BLaER1 (cell line): ENCODE data around the gene INPP5A.

ENCODE experiments used
- H3K27ac ChIP-seq: shearing (Covaris generic); formaldehyde crosslinking; 2 replicates; pipeline ENCODE4 v1.8.1; 2022
- H3K27me3 ChIP-seq: shearing (Covaris generic); formaldehyde crosslinking; 2 replicates; pipeline ENCODE4 v1.8.1; 2022
- H3K36me3 ChIP-seq: shearing (Covaris generic); formaldehyde crosslinking; 2 replicates; pipeline ENCODE4 v1.8.1; 2022
- H3K4me1 ChIP-seq: shearing (Covaris generic); formaldehyde crosslinking; 2 replicates; pipeline ENCODE4 v1.8.1; 2022
- H3K4me2 ChIP-seq: shearing (Covaris generic); formaldehyde crosslinking; 2 replicates; pipeline ENCODE4 v1.8.1; 2022
- H3K4me3 ChIP-seq: shearing (Covaris generic); formaldehyde crosslinking; 2 replicates; pipeline ENCODE4 v1.8.1; 2022
- H3K9ac ChIP-seq: shearing (Covaris generic); formaldehyde crosslinking; 2 replicates; pipeline ENCODE4 v1.8.1; 2022
- H3K9me3 ChIP-seq: shearing (Covaris generic); formaldehyde crosslinking; 2 replicates; pipeline ENCODE4 v1.8.1; 2022
- H4K20me1 ChIP-seq: shearing (Covaris generic); formaldehyde crosslinking; 2 replicates; pipeline ENCODE4 v1.8.1; 2022
- Cebpa-rat ChIP-seq: shearing (Covaris generic); IDR thresholded peaks from 2 replicates; pipeline ENCODE4 v1.8.1; 2022

INPP5A gene

DNA sequence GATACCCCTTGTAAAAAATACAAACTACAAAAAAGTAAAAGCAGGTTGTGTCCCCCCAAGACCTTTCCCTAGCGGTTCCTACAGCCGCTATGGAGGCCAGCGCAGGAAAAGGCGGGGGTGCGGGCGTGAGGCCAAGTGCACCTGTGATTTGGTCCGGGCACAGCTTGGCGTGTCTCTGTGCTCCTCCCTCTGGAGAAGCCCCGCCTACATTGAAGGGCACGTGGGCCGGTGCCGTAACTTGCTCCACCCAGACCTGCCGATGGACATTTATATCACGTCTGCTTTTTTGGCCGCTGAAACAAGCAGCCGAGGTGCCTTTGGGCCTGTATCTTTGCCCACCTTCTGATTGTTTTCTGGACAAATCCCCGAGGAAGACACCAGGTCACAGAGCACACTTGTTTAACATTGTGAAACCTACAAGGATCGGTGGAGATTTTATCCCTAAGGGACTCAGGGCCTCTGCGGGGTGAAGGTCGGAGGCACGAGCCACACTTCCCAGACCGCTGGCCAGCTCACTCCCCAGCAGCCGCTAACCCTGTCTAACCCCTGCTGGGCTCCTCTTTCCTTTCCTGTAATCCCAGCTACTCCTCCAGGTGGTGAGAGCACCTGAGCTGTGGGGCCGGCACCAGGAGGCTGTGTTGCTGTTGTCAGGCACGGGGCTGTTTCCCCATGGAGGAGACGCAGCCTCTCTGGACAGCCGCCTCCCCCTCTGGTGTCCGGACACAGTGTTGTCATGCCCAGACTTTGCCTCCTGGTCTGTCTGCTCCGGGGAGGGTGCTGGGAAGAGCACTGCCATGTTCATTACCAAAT, 18.8 kb upstream of the INPP5A start:
- TF ChIP-seq Cebpa-rat, result no peak
- Histone ChIP-seq H3K9me3 (no peaks in the 10 kb centered on the region), H3K4me3 (no peak overlapping the region)

DNA sequence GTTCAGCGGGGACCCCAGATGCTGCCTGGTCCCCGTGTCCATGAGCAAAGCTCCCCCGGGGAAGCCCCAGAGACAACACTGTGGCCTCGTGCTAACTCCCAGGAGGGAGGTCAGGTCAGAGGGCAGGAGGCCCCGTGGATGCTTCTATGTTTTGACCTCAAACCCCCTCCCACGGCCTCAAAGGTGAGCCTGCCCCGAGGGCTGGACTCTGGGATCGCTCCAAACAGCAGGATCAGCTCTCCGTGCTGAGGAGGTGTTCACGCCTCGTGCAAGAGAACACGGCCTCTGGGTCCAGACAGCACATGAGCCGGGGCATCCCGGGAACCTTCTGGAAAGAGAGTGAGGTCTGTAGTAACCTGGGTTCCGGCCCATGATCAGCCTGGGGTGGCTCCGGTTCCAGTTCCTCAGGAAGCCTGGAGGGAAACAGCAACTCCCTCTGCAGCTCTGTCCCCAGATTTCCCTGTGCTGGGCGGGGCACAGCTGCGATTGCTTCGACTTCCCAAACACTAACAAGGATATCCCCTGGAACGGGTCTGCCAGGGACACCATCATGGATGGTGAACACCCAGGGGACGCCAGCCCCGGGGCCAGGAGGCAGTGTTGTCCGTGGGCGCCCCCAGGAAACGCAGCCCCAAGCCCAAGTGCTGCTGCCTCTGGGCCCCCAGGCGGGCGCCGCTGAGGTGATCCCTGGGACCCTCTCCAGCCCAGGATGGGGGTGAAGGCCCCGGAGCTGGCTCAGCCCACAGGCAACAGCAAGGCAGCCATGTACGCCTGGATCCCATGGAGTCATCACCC, 18.0 kb upstream of the INPP5A start:
- no peak overlapping the region for H3K4me3 ChIP-seq
- H3K9me3 ChIP-seq, result no peaks in the 10 kb centered on the region
- no peak for TF ChIP-seq Cebpa-rat
- no peak overlapping the region for H3K9ac ChIP-seq
- H3K4me2 ChIP-seq, result peak overlapping the region; percentile 80; the same call in 1 of the 2 replicates
- peak overlapping the region; percentile 18; the same call in 1 of the 2 replicates for H3K27ac ChIP-seq
- no peaks in the 10 kb centered on the region for H3K27me3 ChIP-seq
- no peaks in the 10 kb centered on the region for H3K36me3 ChIP-seq
- peaks cover 73% of the 10 kb centered on the region for H3K4me1 ChIP-seq
- H4K20me1 ChIP-seq, result no peaks in the 10 kb centered on the region

More for the DNA sequence above, 18.8 kb upstream of the INPP5A start:
- H3K9ac ChIP-seq, result no peak overlapping the region
- H3K27ac ChIP-seq, result peak overlapping the region; percentile 92; the same call in 1 of the 2 replicates
- H3K4me2 ChIP-seq, result peak overlapping the region; percentile 80
- peaks cover 79% of the 10 kb centered on the region for H3K4me1 ChIP-seq
- no peaks in the 10 kb centered on the region for H3K27me3 ChIP-seq
- H3K36me3 ChIP-seq, result no peaks in the 10 kb centered on the region
- H4K20me1 ChIP-seq, result no peaks in the 10 kb centered on the region

DNA sequence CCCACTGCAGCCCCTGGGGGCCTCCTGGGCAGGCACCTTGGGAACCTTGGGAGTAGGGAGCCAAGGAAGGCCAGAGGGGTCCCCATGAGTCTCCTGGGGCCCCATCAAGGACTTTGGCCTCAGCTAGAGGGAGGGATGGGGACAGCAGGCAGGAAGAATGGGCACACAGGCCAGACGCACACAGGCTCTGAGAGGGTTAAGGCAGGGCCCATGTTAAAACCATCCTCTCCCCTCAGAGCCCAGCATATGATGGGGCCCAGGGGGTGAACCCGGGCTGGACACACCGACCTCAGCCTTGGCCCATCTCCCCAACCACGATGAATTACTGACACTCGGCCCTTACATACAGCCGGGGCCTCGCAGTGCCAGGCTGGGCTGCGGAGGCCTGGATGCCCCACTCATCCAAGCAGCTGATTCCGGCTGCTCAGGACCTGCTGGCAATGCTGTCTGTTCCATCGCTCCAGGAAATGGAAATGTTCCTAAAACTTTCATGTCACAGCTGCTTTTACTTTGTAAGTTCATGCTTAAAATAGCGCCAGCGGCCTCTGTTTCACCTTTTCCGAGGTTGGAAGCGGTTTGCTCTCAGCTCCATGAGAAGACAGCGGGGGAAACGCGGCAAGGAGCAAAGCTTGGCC, 17.3 kb upstream of the INPP5A start:
- TF ChIP-seq Cebpa-rat, result no peak
- peaks cover 66% of the 10 kb centered on the region for H3K4me1 ChIP-seq
- peak overlapping the region; percentile 18; the same call in 1 of the 2 replicates for H3K27ac ChIP-seq
- H3K27me3 ChIP-seq, result no peaks in the 10 kb centered on the region
- no peaks in the 10 kb centered on the region for H3K9me3 ChIP-seq
- H3K9ac ChIP-seq, result no peak overlapping the region
- H3K4me3 ChIP-seq, result no peak overlapping the region
- peak overlapping the region; percentile 10; the same call in 1 of the 2 replicates for H3K4me2 ChIP-seq
- no peaks in the 10 kb centered on the region for H3K36me3 ChIP-seq
- H4K20me1 ChIP-seq, result no peaks in the 10 kb centered on the region

DNA sequence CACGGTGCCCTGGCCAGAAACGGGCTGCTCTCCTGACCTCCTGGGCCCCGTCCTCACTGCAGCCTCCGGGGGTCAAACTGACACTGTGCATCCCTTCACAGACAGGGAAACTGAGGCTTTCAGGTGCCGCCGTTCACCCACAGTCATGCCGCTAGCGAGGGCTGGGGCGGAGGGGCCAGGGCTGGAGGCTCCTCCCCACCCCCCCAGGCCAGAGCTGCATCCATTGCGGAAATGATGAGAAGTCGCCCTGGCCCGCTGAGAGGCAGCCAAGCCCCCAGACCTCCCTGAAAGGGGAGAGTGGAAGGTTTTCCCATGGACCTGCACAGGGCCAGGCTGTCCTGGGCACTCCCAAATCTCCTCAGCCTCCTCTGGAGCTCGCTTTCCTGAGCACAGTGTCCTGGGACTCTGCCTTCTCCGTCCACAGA, 16.5 kb upstream of the INPP5A start:
- no peak overlapping the region for H3K4me3 ChIP-seq
- no peaks in the 10 kb centered on the region for H3K36me3 ChIP-seq
- no peak for TF ChIP-seq Cebpa-rat
- no peaks in the 10 kb centered on the region for H3K27me3 ChIP-seq
- no peak overlapping the region for H3K27ac ChIP-seq
- H3K4me1 ChIP-seq, result peaks cover 58% of the 10 kb centered on the region
- H3K9me3 ChIP-seq, result no peaks in the 10 kb centered on the region
- H3K9ac ChIP-seq, result no peak overlapping the region
- H4K20me1 ChIP-seq, result no peaks in the 10 kb centered on the region
- peak overlapping the region; percentile 40 for H3K4me2 ChIP-seq

DNA sequence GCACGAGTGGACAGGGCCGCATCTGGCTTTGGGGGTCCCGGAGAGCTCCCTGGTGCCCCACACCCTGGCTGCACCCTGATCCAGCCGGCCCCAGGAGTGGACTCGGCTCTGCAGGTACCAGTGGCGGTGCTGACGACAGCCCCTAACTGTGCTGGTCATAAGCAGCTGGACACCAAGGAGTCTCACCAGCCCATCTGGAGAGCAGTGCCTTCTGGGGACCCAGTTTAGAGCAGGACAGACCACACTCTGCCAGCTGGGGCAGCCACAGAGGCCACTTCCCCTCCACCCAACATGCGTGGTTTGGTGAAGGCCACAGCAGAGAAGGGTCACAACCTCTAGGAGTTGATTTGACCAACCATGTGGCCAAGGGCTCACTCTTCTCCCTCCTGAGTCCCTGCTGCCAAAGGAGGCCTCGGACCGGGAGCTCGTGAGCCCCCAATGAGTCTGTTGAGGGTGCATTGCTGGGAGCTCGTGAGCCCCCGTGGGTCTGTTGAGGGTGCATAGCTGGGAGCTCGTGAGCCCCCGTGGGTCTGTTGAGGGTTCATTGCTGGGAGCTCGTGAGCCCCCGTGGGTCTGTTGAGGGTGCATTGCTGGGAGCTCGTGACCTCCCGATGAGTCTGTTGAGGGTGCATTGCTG, 16.0 kb upstream of the INPP5A start:
- H4K20me1 ChIP-seq, result no peaks in the 10 kb centered on the region
- TF ChIP-seq Cebpa-rat, result no peak
- no peaks in the 10 kb centered on the region for H3K27me3 ChIP-seq
- no peaks in the 10 kb centered on the region for H3K9me3 ChIP-seq
- no peak overlapping the region for H3K27ac ChIP-seq
- H3K36me3 ChIP-seq, result no peaks in the 10 kb centered on the region
- no peak overlapping the region for H3K4me3 ChIP-seq
- peaks cover 53% of the 10 kb centered on the region for H3K4me1 ChIP-seq
- peak overlapping the region; percentile 40 for H3K4me2 ChIP-seq
- H3K9ac ChIP-seq, result no peak overlapping the region

DNA sequence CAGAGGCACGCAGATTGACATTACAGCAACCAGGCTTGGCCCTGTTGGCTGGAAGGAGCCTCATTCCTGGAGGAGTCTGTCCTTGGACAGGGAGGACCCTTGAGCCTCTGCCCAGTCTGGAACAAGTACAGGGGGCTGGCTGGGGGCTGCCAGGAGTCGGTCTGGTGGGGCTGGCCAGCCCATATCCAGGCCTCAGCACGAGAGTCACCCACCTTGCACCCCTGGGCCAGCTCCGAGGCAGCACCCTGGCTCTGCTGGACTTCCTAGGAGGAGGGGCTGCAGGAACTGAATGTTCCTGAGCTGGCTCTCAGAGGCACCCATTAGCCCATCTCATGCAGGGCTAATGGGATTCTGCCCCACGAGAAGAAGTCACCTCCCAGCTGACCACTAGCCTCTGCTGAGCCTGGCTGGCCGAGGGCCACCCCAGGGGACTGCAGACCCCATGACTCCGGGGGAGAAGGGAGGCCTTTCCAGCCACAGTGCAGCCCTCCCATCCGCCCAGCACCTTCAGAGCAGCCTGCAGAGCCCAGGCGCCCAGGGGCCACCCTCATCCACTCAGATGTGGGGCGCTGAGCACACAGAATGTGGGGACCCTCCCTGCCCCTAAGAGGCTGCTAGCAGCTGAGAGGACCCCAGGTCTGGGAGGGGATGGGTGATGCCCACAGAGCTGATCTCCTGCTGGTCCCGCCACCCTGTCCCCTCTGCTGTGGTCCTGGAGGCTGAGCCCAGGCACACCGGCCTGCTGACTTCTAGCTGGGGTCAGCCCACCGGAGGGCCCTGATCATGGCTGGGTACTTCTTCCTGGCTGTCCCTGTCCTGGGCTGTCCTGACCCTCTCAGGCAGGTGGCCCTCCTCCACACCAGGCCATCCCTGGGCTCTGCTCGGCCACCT, 14.8 kb upstream of the INPP5A start:
- no peak overlapping the region for H3K9ac ChIP-seq
- H3K36me3 ChIP-seq, result no peaks in the 10 kb centered on the region
- H4K20me1 ChIP-seq, result no peaks in the 10 kb centered on the region
- no peak for TF ChIP-seq Cebpa-rat
- no peak overlapping the region for H3K4me3 ChIP-seq
- H3K27ac ChIP-seq, result peak overlapping the region; percentile 8; the same call in 1 of the 2 replicates
- no peaks in the 10 kb centered on the region for H3K27me3 ChIP-seq
- no peaks in the 10 kb centered on the region for H3K9me3 ChIP-seq
- no peak overlapping the region for H3K4me2 ChIP-seq
- H3K4me1 ChIP-seq, result peaks cover 41% of the 10 kb centered on the region

DNA sequence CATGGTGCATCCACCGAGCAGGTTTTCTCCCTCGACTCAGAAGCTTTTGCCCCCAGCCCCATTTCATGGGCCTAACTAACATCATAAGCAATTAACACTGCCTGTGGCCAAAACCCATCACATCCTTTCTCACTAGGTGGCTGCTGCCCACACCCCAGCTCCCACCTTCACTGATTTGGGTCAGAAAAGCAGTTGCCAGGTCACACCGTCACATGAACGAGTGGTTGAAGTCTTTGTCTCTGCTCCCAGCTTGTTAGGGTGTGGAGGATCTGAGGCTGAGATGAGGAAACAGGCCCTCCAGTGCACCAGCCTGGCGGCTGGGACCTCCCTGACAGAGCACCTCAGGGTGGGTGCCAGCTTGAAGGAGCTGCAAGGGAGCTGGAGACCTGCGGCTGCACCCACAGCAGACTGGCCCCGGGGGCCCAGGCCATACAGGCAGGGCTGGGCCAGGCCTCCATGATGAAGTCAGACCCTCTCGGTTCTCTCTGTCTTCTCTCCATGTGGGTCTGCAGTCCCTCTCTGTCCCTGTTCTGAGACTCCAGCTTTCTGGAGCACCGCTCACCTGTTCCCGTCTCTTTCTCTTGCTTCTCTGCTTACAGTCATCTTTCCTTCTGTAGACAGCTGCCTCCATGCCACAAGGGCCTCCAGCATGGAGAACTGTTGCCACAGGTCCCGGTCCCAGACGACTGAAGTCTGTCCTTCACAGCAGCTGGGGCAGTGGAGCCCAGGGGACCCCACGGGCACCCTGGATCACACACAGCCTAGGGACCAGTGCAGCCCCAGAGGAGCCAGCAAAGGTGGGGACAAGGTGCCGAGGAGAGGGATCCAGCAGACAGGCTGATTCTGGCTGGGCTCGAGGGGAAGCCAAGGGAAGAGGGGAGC, 13.8 kb upstream of the INPP5A start:
- Histone ChIP-seq H3K4me2 (no peak overlapping the region), H4K20me1 (no peaks in the 10 kb centered on the region), H3K9ac (no peak overlapping the region), H3K4me3 (no peak overlapping the region), H3K36me3 (no peaks in the 10 kb centered on the region), H3K9me3 (no peaks in the 10 kb centered on the region), H3K27me3 (no peaks in the 10 kb centered on the region), H3K27ac (no peak overlapping the region), H3K4me1 (peaks cover 30% of the 10 kb centered on the region)
- TF ChIP-seq Cebpa-rat, result no peak
